Measurements from ENCODE around the gene CFAP299. TPM values are rescaled to one million over a fixed set of nuclear protein-coding genes. Genes with fewer than 3 reads are reported as not detected.

The CFAP299 gene
- total RNA-seq, 4 donors from 2014 or later: not detected

DNA sequence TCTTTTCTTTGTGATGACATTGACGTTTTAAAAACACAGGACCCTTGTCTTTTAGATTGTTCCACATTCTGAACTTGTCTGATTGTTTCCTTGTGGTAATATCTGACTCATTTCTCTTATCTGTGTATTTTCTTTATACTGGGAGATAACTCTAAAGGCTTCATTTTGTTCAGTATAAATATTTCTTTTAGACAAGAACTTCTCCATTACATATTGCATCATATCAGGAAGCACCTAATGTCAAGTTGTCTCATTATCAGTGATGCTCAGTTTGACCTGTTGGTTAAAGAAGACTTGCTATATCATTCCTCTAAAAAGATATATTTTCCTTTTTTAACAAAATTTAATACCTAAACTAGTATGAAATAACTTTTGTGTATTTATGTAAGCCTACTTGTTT, 542.7 kb downstream of the CFAP299 start:
- Histone ChIP-seq H3K27ac (no peak overlapping the region), H3K4me1 (no peaks in the 10 kb centered on the region), H3K27me3 (no peaks in the 10 kb centered on the region), H3K9me3 (no peaks in the 10 kb centered on the region), H3K4me3 (no peak overlapping the region), H3K36me3 (no peaks in the 10 kb centered on the region)
- TF ChIP-seq POLR2A (IDR thresholded peaks at IDR 0.05) (no peak), CTCF (IDR thresholded peaks at IDR 0.05) (no peak)
- no peak for DNase-seq

GRCh38 chr4:80897537-80898303, 562.2 kb downstream of the CFAP299 start:
- Histone ChIP-seq H3K36me3 (no peaks in the 10 kb centered on the region), H3K4me3 (no peak overlapping the region), H3K4me1 (no peaks in the 10 kb centered on the region), H3K27me3 (no peaks in the 10 kb centered on the region), H3K27ac (no peak overlapping the region), H3K9me3 (no peaks in the 10 kb centered on the region)
- TF ChIP-seq POLR2A (IDR thresholded peaks at IDR 0.05): no peak
- TF ChIP-seq CTCF (IDR thresholded peaks at IDR 0.05): no peak
- no peak for DNase-seq

DNA sequence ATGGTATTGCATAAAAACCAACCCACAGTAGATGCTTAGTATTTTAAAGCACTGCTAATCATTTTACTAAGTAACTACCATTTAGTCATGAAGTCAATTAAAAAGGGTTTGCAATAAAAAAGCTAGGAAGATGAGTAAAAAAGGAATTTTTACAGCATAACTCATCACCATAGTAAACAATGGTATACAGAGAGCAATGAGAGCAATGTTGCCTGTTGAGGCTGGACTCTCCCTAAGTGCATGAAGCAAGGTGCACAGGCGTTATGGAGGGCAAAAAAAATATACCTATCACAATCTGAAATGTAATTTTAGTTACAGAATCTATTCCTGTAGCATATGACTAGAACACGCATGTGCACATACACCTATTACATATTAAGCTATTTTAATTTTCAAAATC, 565.4 kb downstream of the CFAP299 start:
- Histone ChIP-seq H3K36me3 (no peaks in the 10 kb centered on the region), H3K9me3 (no peaks in the 10 kb centered on the region), H3K27me3 (no peaks in the 10 kb centered on the region), H3K4me3 (no peak overlapping the region), H3K27ac (no peak overlapping the region), H3K4me1 (no peaks in the 10 kb centered on the region)
- no peak for DNase-seq
- TF ChIP-seq CTCF (IDR thresholded peaks at IDR 0.05) (no peak), POLR2A (IDR thresholded peaks at IDR 0.05) (no peak)

GRCh38 chr4:80903020-80903419, 567.5 kb downstream of the CFAP299 start:
- Histone ChIP-seq H3K27ac (no peak overlapping the region), H3K9me3 (peaks cover 0 to 4% (median 0%) of the 10 kb centered on the region in 4 donors), H3K4me1 (no peaks in the 10 kb centered on the region), H3K4me3 (no peak overlapping the region), H3K36me3 (no peaks in the 10 kb centered on the region), H3K27me3 (no peaks in the 10 kb centered on the region)
- TF ChIP-seq POLR2A (IDR thresholded peaks at IDR 0.05): no peak
- DNase-seq: no peak

DNA sequence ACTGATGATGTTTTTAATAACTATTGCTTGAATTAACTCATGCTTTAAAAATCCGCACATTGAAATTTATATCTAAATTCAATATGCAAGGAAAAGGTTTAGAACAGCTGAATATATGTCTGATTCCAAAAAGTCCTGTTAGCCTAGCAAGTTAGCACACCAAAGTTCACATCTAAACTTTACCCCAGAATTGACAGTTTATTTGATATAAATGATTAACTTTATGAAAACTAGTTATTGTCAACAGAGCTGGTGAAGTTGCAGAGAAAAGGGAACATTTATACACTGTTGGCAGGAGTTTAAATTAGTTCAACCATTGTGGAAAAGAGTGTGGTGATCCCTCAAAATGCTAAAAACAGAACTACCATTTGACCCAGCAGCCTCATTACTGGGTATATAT, 574.4 kb downstream of the CFAP299 start:
- TF ChIP-seq POLR2A (IDR thresholded peaks at IDR 0.05) (no peak), CTCF (IDR thresholded peaks at IDR 0.05) (no peak)
- Histone ChIP-seq H3K9me3 (peaks cover 0 to 4% (median 0%) of the 10 kb centered on the region in 4 donors), H3K4me3 (no peak overlapping the region), H3K27me3 (no peaks in the 10 kb centered on the region), H3K4me1 (no peaks in the 10 kb centered on the region), H3K36me3 (no peaks in the 10 kb centered on the region), H3K27ac (no peak overlapping the region)
- no peak for DNase-seq

DNA sequence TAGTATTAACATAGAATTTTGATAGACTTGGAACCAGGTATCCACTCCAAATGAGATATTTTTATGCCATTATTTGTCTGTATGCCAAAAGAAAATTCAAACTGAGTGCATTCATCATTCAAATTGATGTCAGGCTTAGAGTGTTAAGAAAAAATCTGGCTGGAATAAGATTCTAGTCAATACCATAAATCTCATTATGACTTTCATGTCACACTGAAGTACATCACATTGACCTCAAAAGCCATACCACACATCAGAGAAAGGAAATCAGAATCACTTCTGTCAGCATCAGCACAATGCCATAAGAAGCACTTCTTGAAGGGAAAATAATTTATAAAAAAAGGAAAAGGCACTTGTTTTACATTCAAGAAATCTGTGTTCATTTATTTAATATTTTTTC, 575.9 kb downstream of the CFAP299 start:
- no peak for DNase-seq
- Histone ChIP-seq H3K27ac (no peak overlapping the region), H3K9me3 (peaks cover 0 to 2% (median 0%) of the 10 kb centered on the region in 4 donors), H3K4me1 (no peaks in the 10 kb centered on the region), H3K36me3 (no peaks in the 10 kb centered on the region), H3K4me3 (no peak overlapping the region), H3K27me3 (no peaks in the 10 kb centered on the region)
- no peak for TF ChIP-seq CTCF (IDR thresholded peaks at IDR 0.05)
- no peak for TF ChIP-seq POLR2A (IDR thresholded peaks at IDR 0.05)

Measured in Peyer's patch (tissue), 4 donors.